HFF-Myc (cell line): ENCODE data around the gene ONECUT2.

Source experiments
- DNase-seq: peaks from one replicate; pipeline ENCODE4 v3.0.0-alpha.2; 2011; ENCODE audit warnings: low read depth; ENCODE audit errors: extremely low read depth
- H3K4me3 ChIP-seq: replicated peaks from 2 replicates; pipeline ENCODE4 v1.5.1; 2011; ENCODE audit warnings: low read depth, mild to moderate bottlenecking, control low read depth, low read length
- CTCF ChIP-seq: IDR thresholded peaks from 2 replicates; pipeline ENCODE4 v1.5.1; 2012; ENCODE audit warnings: mild to moderate bottlenecking, low read depth, low read length, control low read depth; ENCODE audit errors: missing control alignments

Gene ONECUT2

GRCh38 chr18:57538614-57539013, 103.4 kb downstream of the ONECUT2 start:
- no peak for TF ChIP-seq CTCF
- H3K4me3 ChIP-seq: no peak overlapping the region
- no peak for DNase-seq

- TF ChIP-seq CTCF: no peak
- no peak overlapping the region for H3K4me3 ChIP-seq
- no peak for DNase-seq
These were observed 104.5 kb downstream of the ONECUT2 start for GRCh38 chr18:57539702-57540101.
